ENCODE measurements around the gene OR2T11. TPM values are rescaled to one million over a fixed set of nuclear protein-coding genes. Genes with fewer than 3 reads are reported as not detected.
"Not testable (repeated sequence)": the region's sequence is repeated elsewhere in the genome, so short reads cannot be mapped to it uniquely, and the experiment has no call there.

OR2T11 gene
- not detected in 2 replicates for total RNA-seq

GRCh38 chr1:248634991-248635390 lies at the start of gene OR2T11:
Gene OR2T11 (minus strand): TSS chr1:248635091. CDS start chr1:248627128, 7,963 bp downstream.
- not testable (repeated sequence) for DNase-seq (ENCODE audit: low read depth); H3K4me3 ChIP-seq (ENCODE audit: low read depth, low read length)

GRCh38 chr1:248681651-248682050 lies 46.8 kb upstream of the OR2T11 start:
- no peak overlapping the region for H3K4me3 ChIP-seq (ENCODE audit: low read depth, low read length)
- TF ChIP-seq CTCF (conservative IDR thresholded peaks at IDR 0.05; ENCODE audit: low read depth, low read length), result no peak
- no peak for DNase-seq (ENCODE audit: low read depth)

- no peak overlapping the region for H3K4me3 ChIP-seq (ENCODE audit: low read depth, low read length)
- TF ChIP-seq CTCF (conservative IDR thresholded peaks at IDR 0.05; ENCODE audit: low read depth, low read length), result no peak
- no peak for DNase-seq (ENCODE audit: low read depth)
Measured at GRCh38 chr1:248670003-248670402, 35.1 kb upstream of the OR2T11 start.

GRCh38 chr1:248663453-248664328 lies 28.8 kb upstream of the OR2T11 start:
- not testable (repeated sequence) for DNase-seq (ENCODE audit: low read depth); H3K4me3 ChIP-seq (ENCODE audit: low read depth, low read length)

- not testable (repeated sequence) for DNase-seq (ENCODE audit: low read depth)
Measured at GRCh38 chr1:248656797-248657196, 21.9 kb upstream of the OR2T11 start.

GRCh38 chr1:248655354-248655753 lies 20.5 kb upstream of the OR2T11 start, which contains the start of gene OR2T27:
Gene OR2T27 (minus strand): TSS chr1:248655528. CDS start chr1:248650884, 4,644 bp downstream.
- DNase-seq (ENCODE audit: low read depth); H3K4me3 ChIP-seq (ENCODE audit: low read depth, low read length): not testable (repeated sequence)

More at GRCh38 chr1:248656797-248657196, 21.9 kb upstream of the OR2T11 start:
- not testable (repeated sequence) for H3K4me3 ChIP-seq (ENCODE audit: low read depth, low read length)

GRCh38 chr1:248648770-248649536 lies 14.1 kb upstream of the OR2T11 start:
- not testable (repeated sequence) for H3K4me3 ChIP-seq (ENCODE audit: low read depth, low read length); DNase-seq (ENCODE audit: low read depth)

GRCh38 chr1:248645178-248645577 lies 10.3 kb upstream of the OR2T11 start, which contains the start of gene OR2T35:
Gene OR2T35 (minus strand): TSS chr1:248645278. CDS start chr1:248639258, 6,020 bp downstream.
- not testable (repeated sequence) for H3K4me3 ChIP-seq (ENCODE audit: low read depth, low read length); DNase-seq (ENCODE audit: low read depth)

- DNase-seq (ENCODE audit: low read depth); H3K4me3 ChIP-seq (ENCODE audit: low read depth, low read length): not testable (repeated sequence)
Measured at GRCh38 chr1:248642971-248643651, 8.2 kb upstream of the OR2T11 start.

GRCh38 chr1:248641583-248641982 lies 6.7 kb upstream of the OR2T11 start:
- DNase-seq (ENCODE audit: low read depth), result not testable (repeated sequence)

GRCh38 chr1:248640906-248641305 lies 6.0 kb upstream of the OR2T11 start:
- not testable (repeated sequence) for DNase-seq (ENCODE audit: low read depth); H3K4me3 ChIP-seq (ENCODE audit: low read depth, low read length)

More at GRCh38 chr1:248641583-248641982, 6.7 kb upstream of the OR2T11 start:
- not testable (repeated sequence) for H3K4me3 ChIP-seq (ENCODE audit: low read depth, low read length)

- not testable (repeated sequence) for DNase-seq (ENCODE audit: low read depth); H3K4me3 ChIP-seq (ENCODE audit: low read depth, low read length)
Measured at GRCh38 chr1:248639652-248640051, 4.8 kb upstream of the OR2T11 start.

- not testable (repeated sequence) for DNase-seq (ENCODE audit: low read depth); H3K4me3 ChIP-seq (ENCODE audit: low read depth, low read length)
Measured at GRCh38 chr1:248636612-248637011, 1.7 kb upstream of the OR2T11 start.

All from epithelial cell of proximal tubule (primary cell).